Body of pancreas (tissue), 4 donors: ENCODE measurements around the gene IL31RA. TPM values are rescaled to one million over a fixed set of nuclear protein-coding genes. Genes with fewer than 3 reads are reported as not detected.
"Not testable (repeated sequence)": the region's sequence is repeated elsewhere in the genome, so short reads cannot be mapped to it uniquely, and the experiment has no call there.

Experiments
- ATAC-seq: fragments of 150-250 bp; one replicate; pipeline ENCODE4 v1.9.1; 2016
- DNase-seq, 4 donors: peaks; one replicate each; pipeline ENCODE4 v3.0.0-alpha.2; 2019
- H3K27ac ChIP-seq, 4 donors: fragments of 200-600 bp; sonication (generic); 1 replicate in 3 of 4; 2 replicates in 1 of 4; pipeline versions ENCODE4 v1.5.1 to v1.6.1; 2016 to 2019; ENCODE audit warnings: mild to moderate bottlenecking in 1 of 4, mixed read lengths in 1 of 4, moderate library complexity in 1 of 4
- H3K27me3 ChIP-seq, 2 donors: fragments of 200-600 bp; sonication (generic); one replicate each; pipeline ENCODE4 v1.6.0; 2016; ENCODE audit warnings: mild to moderate bottlenecking in 1 of 2
- H3K36me3 ChIP-seq, 2 donors: fragments of 200-600 bp; sonication (generic); replicated peaks in 1 of 2; 2 replicates each; pipeline ENCODE4 v1.5.1; 2016; ENCODE audit warnings: low read depth in 2 of 2; ENCODE audit not compliant: insufficient read depth in 1 of 2
- H3K4me1 ChIP-seq: fragments of 200-600 bp; sonication (generic); one replicate; pipeline ENCODE4 v1.6.0; 2016
- H3K4me3 ChIP-seq, 2 donors: fragments of 200-600 bp; sonication (generic); 1 replicate in 1 of 2; 2 replicates in 1 of 2; pipeline ENCODE4 v1.5.1; 2016 to 2019
- H3K9me3 ChIP-seq, 3 donors: fragments of 200-600 bp; sonication (generic); 1 replicate in 2 of 3; 2 replicates in 1 of 3; pipeline ENCODE4 v1.5.1; 2016
- CTCF ChIP-seq, 7 experiments: fragments of 450-650 bp in 4 of 7; fragments of 200-600 bp in 3 of 7; sonication (generic) in 3 of 7; IDR thresholded peaks; one replicate each; pipeline ENCODE4 v1.5.1; 2016 to 2019; ENCODE audit warnings: antibody characterized with exemption in 7 of 7
- POLR2A ChIP-seq, 3 donors: fragments of 450-650 bp; IDR thresholded peaks; one replicate each; pipeline ENCODE4 v1.6.1; 2016; ENCODE audit warnings: antibody characterized with exemption in 3 of 3, mild to moderate bottlenecking in 2 of 3
- WGBS, 2 donors: methylation state at CpG; one replicate each; pipeline ENCODE4 v1.1.5; 2017; 5-methylcytosine and 5-hydroxymethylcytosine counted together
- intact Hi-C: fragments of 100-400 bp; cut with DNase I; formaldehyde crosslinking; loops from one replicate; pipeline ENCODE4 v1.15.1; 2023
- total RNA-seq, 2 donors: library from RNA; depleted of rRNA; stranded (reverse); fragments of >200 nt; gene quantifications; one replicate each; pipeline ENCODE4 v1.1.0, GENCODE V29; 2016

Gene IL31RA
- total RNA-seq, 2 donors from 2014 or later = not detected

- peaks cover 9 to 10% of the 10 kb centered on the region in 2 donors for H3K36me3 ChIP-seq
- no peaks in the 10 kb centered on the region for H3K27me3 ChIP-seq
- no peak overlapping the region for H3K4me3 ChIP-seq
- no peaks in the 10 kb centered on the region for H3K9me3 ChIP-seq
- DNase-seq (no peak), ATAC-seq (no peak)
- TF ChIP-seq CTCF (IDR thresholded peaks at IDR 0.05) (no peak), POLR2A (IDR thresholded peaks at IDR 0.05) (no peak)
- WGBS, 2 donors = 92 to 95% methylated on average over 6 of the region's 6 CpGs
- no peak overlapping the region for H3K27ac ChIP-seq
- H3K4me1 ChIP-seq = peaks cover 3% of the 10 kb centered on the region
- intact Hi-C loops = loop anchor here (10.0 kb wide), 1 partner anchor 269 kb away; no protein-coding TSS in a partner anchor
Measured at GRCh38 chr5:55935371-55935770, 84.2 kb downstream of the IL31RA start.

GRCh38 chr5:55936100-55936693 lies 85.0 kb downstream of the IL31RA start:
- H3K27me3 ChIP-seq = no peaks in the 10 kb centered on the region
- H3K4me3 ChIP-seq = no peak overlapping the region
- TF ChIP-seq CTCF (IDR thresholded peaks at IDR 0.05) (peak; percentile 33 to 89 (median 71)), POLR2A (IDR thresholded peaks at IDR 0.05) (no peak)
- H3K4me1 ChIP-seq = peaks cover 3% of the 10 kb centered on the region
- 29 to 41% methylated on average over 3 of the region's 3 CpGs for WGBS, 2 donors
- ATAC-seq (peak; percentile 45), DNase-seq (peak; percentile 63 to 85 (median 80))
- H3K36me3 ChIP-seq = peaks cover 9 to 15% of the 10 kb centered on the region in 2 donors
- H3K27ac ChIP-seq = no peak overlapping the region
- H3K9me3 ChIP-seq = no peaks in the 10 kb centered on the region
- intact Hi-C loops = loop anchor here (10.0 kb wide), 1 partner anchor 269 kb away; no protein-coding TSS in a partner anchor

GRCh38 chr5:55937598-55937997 lies 86.4 kb downstream of the IL31RA start:
- H3K9me3 ChIP-seq, H3K4me1 ChIP-seq, H3K27ac ChIP-seq, ATAC-seq, H3K4me3 ChIP-seq, DNase-seq, H3K27me3 ChIP-seq: not testable (repeated sequence)
- intact Hi-C loops = loop anchor here (10.0 kb wide), 1 partner anchor 267 kb away; no protein-coding TSS in a partner anchor
- H3K36me3 ChIP-seq = peaks cover 14 to 22% of the 10 kb centered on the region in 2 donors

GRCh38 chr5:55941154-55941553 lies 90.0 kb downstream of the IL31RA start:
- WGBS, 2 donors = 95 to 100% methylated on average over 4 of the region's 4 CpGs
- H3K4me3 ChIP-seq, H3K9me3 ChIP-seq, DNase-seq, ATAC-seq, H3K27me3 ChIP-seq, H3K4me1 ChIP-seq, H3K27ac ChIP-seq, intact Hi-C loops: not testable (repeated sequence)
- peaks cover 18 to 26% of the 10 kb centered on the region in 2 donors for H3K36me3 ChIP-seq

GRCh38 chr5:55959208-55959607 lies 108.1 kb downstream of the IL31RA start:
- no peak for DNase-seq
- Histone ChIP-seq H3K4me3 (no peak overlapping the region), H3K4me1 (no peaks in the 10 kb centered on the region), H3K27ac (no peak overlapping the region), H3K9me3 (no peaks in the 10 kb centered on the region), H3K27me3 (no peaks in the 10 kb centered on the region), H3K36me3 (peaks cover 5 to 40% of the 10 kb centered on the region in 2 donors)
- no peak for TF ChIP-seq CTCF (IDR thresholded peaks at IDR 0.05)
- TF ChIP-seq POLR2A (IDR thresholded peaks at IDR 0.05) = no peak
- intact Hi-C loops = no loop called here
- 90 to 94% methylated on average over 1 of the region's 1 CpG for WGBS, 2 donors
- no peak for ATAC-seq

GRCh38 chr5:55960779-55961178 lies 109.6 kb downstream of the IL31RA start:
- intact Hi-C loops = no loop called here
- Histone ChIP-seq H3K36me3 (peaks cover 0 to 26% of the 10 kb centered on the region in 2 donors), H3K27ac (no peak overlapping the region), H3K4me3 (no peak overlapping the region), H3K4me1 (no peaks in the 10 kb centered on the region), H3K27me3 (no peaks in the 10 kb centered on the region), H3K9me3 (no peaks in the 10 kb centered on the region)
- no peak for DNase-seq
- no peak for ATAC-seq
- TF ChIP-seq POLR2A (IDR thresholded peaks at IDR 0.05) (no peak), CTCF (IDR thresholded peaks at IDR 0.05) (no peak)
- 98 to 100% methylated on average over 7 of the region's 7 CpGs for WGBS, 2 donors
